Left lung (tissue), 10 donors: ENCODE measurements around the gene SALL2. TPM values are rescaled to one million over a fixed set of nuclear protein-coding genes. Genes with fewer than 3 reads are reported as not detected.
A peak's percentile ranks its signal among the peaks of the same experiment; 100 is the strongest.

Experiments
- ATAC-seq: fragments of 200-7000 bp; cut with Tn5 transposase; one replicate; pipeline ENCODE4 v1.9.1; 2020; ENCODE audit warnings: moderate library complexity
- DNase-seq, 4 donors: peaks; one replicate each; pipeline ENCODE4 v3.0.0-alpha.2; 2013 to 2020
- H3K27ac ChIP-seq, 2 donors: fragments of 200-600 bp; sonication (generic) in 1 of 2; one replicate each; pipeline versions ENCODE4 v1.5.0 to v1.8.0; 2020 to 2021
- H3K27me3 ChIP-seq, 2 donors: fragments of 200-600 bp; sonication (generic) in 1 of 2; one replicate each; pipeline versions ENCODE4 v1.5.0 to v1.8.0; 2020 to 2021
- H3K36me3 ChIP-seq, 2 donors: fragments of 200-600 bp; sonication (generic) in 1 of 2; one replicate each; pipeline versions ENCODE4 v1.5.0 to v1.8.0; 2020 to 2021
- H3K4me1 ChIP-seq, 2 donors: fragments of 200-600 bp; one replicate each; pipeline ENCODE4 v1.8.0; 2021
- H3K4me3 ChIP-seq, 2 donors: fragments of 200-600 bp; sonication (generic) in 1 of 2; one replicate each; pipeline versions ENCODE4 v1.5.0 to v1.8.0; 2020 to 2021; ENCODE audit warnings: mild to moderate bottlenecking in 1 of 2
- H3K9me3 ChIP-seq, 2 donors: fragments of 200-600 bp; sonication (generic) in 1 of 2; one replicate each; pipeline versions ENCODE4 v1.5.0 to v1.8.0; 2020 to 2021
- CTCF ChIP-seq, 2 donors: fragments of 200-600 bp; sonication (generic) in 1 of 2; IDR thresholded peaks; one replicate each; pipeline versions ENCODE4 v1.5.0 to v1.8.0; 2021; ENCODE audit warnings: antibody characterized with exemption in 2 of 2
- intact Hi-C, 2 donors: fragments of 100-400 bp; cut with DNase I; formaldehyde crosslinking; loops; one replicate each; pipeline versions ENCODE4 v1.11.2 to v1.14.2; 2022
- polyA plus RNA-seq, 6 donors: library from polyadenylated mRNA; unstranded; fragments of 120-200 nt; gene quantifications; one replicate each; pipeline ENCODE4 v1.2.1, GENCODE V29; 2013; ENCODE audit not compliant: insufficient read length in 6 of 6
- total RNA-seq, 2 donors: library from RNA; stranded (reverse); fragmentation: NEBNext Ultra II Directional; extraction: Animal tissue kit (Norgen Biotek cat#: 25700); gene quantifications; one replicate each; pipeline ENCODE4 v1.2.1, GENCODE V29; 2021
- donor health status: DM: no; HTN: yes; CAD: no.
- donor health status: DM: no; HTN: no; CAD: no.

SALL2 gene
- total and polyA plus RNA-seq, 8 donors: 7.6 to 44.9 (median 36.1) TPM

DNA sequence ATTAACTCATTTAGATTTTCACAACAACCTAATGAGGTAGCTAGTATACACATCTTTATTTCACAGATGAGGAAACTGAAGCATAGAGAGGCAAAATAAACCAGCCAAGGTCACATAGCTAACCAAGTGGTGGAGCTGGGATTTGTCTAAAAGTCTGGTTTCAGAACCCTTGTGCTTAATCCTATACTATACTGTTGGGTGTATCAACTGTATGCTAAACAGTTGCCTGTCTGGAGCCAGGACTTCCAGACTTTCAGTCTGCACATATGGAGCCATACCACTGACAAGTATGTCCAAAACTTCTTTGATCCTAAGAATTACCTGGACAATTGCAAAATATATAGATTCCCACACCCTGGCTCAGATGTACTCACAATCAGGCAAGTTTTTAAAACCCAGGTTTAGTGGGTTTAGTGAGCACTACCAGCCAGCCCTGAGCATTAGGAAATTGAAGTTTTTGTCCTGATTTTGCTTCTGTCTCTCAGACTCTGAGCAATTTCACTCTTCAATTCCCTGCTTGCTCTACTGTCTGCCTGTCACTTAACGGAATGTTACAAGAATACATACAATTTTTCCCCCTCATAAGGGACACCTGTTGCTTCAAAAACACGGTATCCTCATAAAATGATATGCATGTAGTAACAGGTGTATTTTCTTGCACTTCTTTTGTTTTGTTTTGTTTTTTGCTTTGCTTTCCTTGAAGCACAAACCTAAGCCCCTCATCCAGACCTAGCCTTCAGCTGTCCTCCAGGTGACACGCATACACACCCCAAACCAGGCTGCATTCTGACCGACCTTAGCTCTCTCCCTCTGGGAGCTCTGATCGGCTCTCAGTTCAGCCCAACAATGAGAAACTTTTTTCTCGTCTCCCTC, 9.6 kb upstream of the SALL2 start:
- intact Hi-C loops: no loop called here
- ATAC-seq: peak; percentile 41
- H3K4me3 ChIP-seq: no peak overlapping the region

GRCh38 chr14:21534576-21534975, 8.4 kb upstream of the SALL2 start:
- H3K9me3 ChIP-seq: no peaks in the 10 kb centered on the region
- DNase-seq (no peak), ATAC-seq (no peak)
- intact Hi-C loops: no loop called here
- H3K4me3 ChIP-seq: no peak overlapping the region
- TF ChIP-seq CTCF (IDR thresholded peaks at IDR 0.05): no peak
- H3K4me1 ChIP-seq: peaks cover 0 to 6% of the 10 kb centered on the region in 2 donors
- H3K27ac ChIP-seq: no peak overlapping the region
- H3K27me3 ChIP-seq: peaks cover 18 to 67% of the 10 kb centered on the region in 2 donors
- no peaks in the 10 kb centered on the region for H3K36me3 ChIP-seq

More for the DNA sequence above, 9.6 kb upstream of the SALL2 start:
- no peak for TF ChIP-seq CTCF (IDR thresholded peaks at IDR 0.05)
- DNase-seq: no peak
- Histone ChIP-seq H3K27ac (no peak overlapping the region), H3K36me3 (no peaks in the 10 kb centered on the region), H3K27me3 (peaks cover 18 to 74% of the 10 kb centered on the region in 2 donors), H3K4me1 (peaks cover 0 to 6% of the 10 kb centered on the region in 2 donors), H3K9me3 (no peaks in the 10 kb centered on the region)

GRCh38 chr14:21533294-21533693, 7.1 kb upstream of the SALL2 start:
- peaks cover 0 to 13% of the 10 kb centered on the region in 2 donors for H3K4me1 ChIP-seq
- ATAC-seq (no peak), DNase-seq (no peak)
- no peak for TF ChIP-seq CTCF (IDR thresholded peaks at IDR 0.05)
- intact Hi-C loops: no loop called here
- H3K9me3 ChIP-seq: no peaks in the 10 kb centered on the region
- H3K27ac ChIP-seq: no peak overlapping the region
- no peak overlapping the region for H3K4me3 ChIP-seq
- no peaks in the 10 kb centered on the region for H3K36me3 ChIP-seq
- peaks cover 18 to 54% of the 10 kb centered on the region in 2 donors for H3K27me3 ChIP-seq

DNA sequence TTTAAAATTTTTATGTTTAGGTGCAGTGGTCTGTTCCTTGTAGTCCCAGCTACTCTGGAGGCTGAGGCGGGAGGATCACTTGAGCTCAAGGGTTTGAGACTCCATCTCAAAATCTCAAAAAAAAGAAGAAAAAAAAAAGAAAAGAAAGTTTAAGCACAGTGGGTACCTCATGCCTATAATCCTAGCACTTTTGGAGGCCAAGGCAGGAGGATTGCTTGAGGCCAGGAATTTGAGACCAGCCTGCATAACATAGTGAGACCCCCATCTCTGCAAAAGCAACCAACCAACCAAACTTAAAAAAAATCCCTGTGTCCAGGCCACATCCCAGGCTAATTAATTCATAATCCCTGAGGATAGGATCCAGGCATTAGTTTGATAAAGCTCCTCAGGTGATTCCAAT, 3.4 kb upstream of the SALL2 start:
- DNase-seq (no peak), ATAC-seq (no peak)
- peaks cover 0 to 33% of the 10 kb centered on the region in 2 donors for H3K4me1 ChIP-seq
- no peak overlapping the region for H3K27ac ChIP-seq
- peaks cover 0 to 27% of the 10 kb centered on the region in 2 donors for H3K27me3 ChIP-seq
- TF ChIP-seq CTCF (IDR thresholded peaks at IDR 0.05): no peak
- intact Hi-C loops: no loop called here
- no peaks in the 10 kb centered on the region for H3K36me3 ChIP-seq
- no peaks in the 10 kb centered on the region for H3K9me3 ChIP-seq
- no peak overlapping the region for H3K4me3 ChIP-seq
